ENCODE results near the gene VPS37D.

DNA sequence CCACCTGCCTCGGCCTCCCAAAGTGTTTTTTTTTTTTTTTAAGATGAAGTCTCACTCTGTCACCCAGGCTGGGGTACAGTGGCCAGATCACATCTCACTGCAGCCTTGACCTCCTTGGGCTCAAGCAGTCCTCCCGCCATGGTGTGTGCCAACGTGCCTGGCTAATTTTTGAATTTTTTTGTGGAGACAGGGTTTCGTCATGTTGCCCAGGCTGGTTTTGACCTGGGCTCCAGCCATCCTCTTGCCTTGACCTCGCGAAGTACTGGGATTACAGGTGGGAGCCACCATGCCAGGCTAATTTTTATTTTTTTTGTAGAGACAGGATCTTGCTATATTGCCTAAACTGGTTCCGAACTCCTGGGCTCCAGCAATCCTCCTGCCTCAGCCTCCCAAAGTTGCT, 34.3 kb upstream of the VPS37D start:
- TF ChIP-seq PRDM15 (CRISPR knock-in tag; IDR thresholded peaks at IDR 0.05) (no peak), RCOR1 (conservative IDR thresholded peaks at IDR 0.05; ENCODE audit: low read depth, low read length) (no peak), EP300 (IDR thresholded peaks at IDR 0.05; ENCODE audit: borderline replicate concordance in 1 of 2, control insufficient read depth in 1 of 2, low read depth in 2 of 2, low read length in 2 of 2) (no peak), ZZZ3 (IDR thresholded peaks at IDR 0.05; ENCODE audit: control insufficient read depth, insufficient read length, low read depth) (no peak)

Measured in GM12878 (cell line).